Adrenal gland (tissue), 12 donors: ENCODE measurements around the gene HPSE2. TPM values are rescaled to one million over a fixed set of nuclear protein-coding genes. Genes with fewer than 3 reads are reported as not detected.

ENCODE experiments used
- DNase-seq, 7 donors: peaks; one replicate each; pipeline ENCODE4 v3.0.0-alpha.2; 2019 to 2020
- H3K27ac ChIP-seq, 5 donors: fragments of 200-600 bp; sonication (generic) in 4 of 5; 1 replicate in 3 of 5; 2 replicates in 2 of 5; pipeline versions ENCODE4 v1.5.1 to v1.8.0; 2016 to 2020; ENCODE audit warnings: mild to moderate bottlenecking in 1 of 5
- H3K27me3 ChIP-seq: fragments of 200-600 bp; 2 replicates; pipeline ENCODE4 v1.8.0; 2021
- H3K36me3 ChIP-seq, 2 donors: fragments of 200-600 bp; replicated peaks in 1 of 2; 1 replicate in 1 of 2; 2 replicates in 1 of 2; pipeline versions ENCODE4 v1.5.1 to v1.8.0; 2018 to 2022
- H3K4me1 ChIP-seq, 2 donors: fragments of 200-600 bp; replicated peaks in 1 of 2; 1 replicate in 1 of 2; 2 replicates in 1 of 2; pipeline versions ENCODE4 v1.5.1 to v1.8.0; 2018 to 2021
- H3K4me3 ChIP-seq, 4 donors: fragments of 200-600 bp; sonication (generic) in 3 of 4; one replicate each; pipeline ENCODE4 v1.5.1; 2016 to 2018
- H3K9me3 ChIP-seq, 3 donors: fragments of 200-600 bp; sonication (generic) in 1 of 3; replicated peaks in 1 of 3; 1 replicate in 2 of 3; 2 replicates in 1 of 3; pipeline versions ENCODE4 v1.5.1 to v1.8.0; 2016 to 2021
- POLR2A ChIP-seq, 2 donors: fragments of 450-650 bp; IDR thresholded peaks; one replicate each; pipeline ENCODE4 v1.6.1; 2017; ENCODE audit warnings: antibody characterized with exemption in 2 of 2, mild to moderate bottlenecking in 2 of 2, moderate library complexity in 1 of 2
- WGBS, 4 donors: extraction: QIAGEN DNeasy Blood & Tissue Kit in 2 of 4; methylation state at CpG; one replicate each; pipeline versions ENCODE4 v1.1.5 to v1.1.7; 2013 to 2017; 5-methylcytosine and 5-hydroxymethylcytosine counted together
- intact Hi-C, 2 donors: fragments of 100-400 bp; cut with DNase I; formaldehyde crosslinking; loops; one replicate each; pipeline versions ENCODE4 v1.14.1 to v1.15.0; 2022 to 2023
- polyA plus RNA-seq, 3 donors: library from polyadenylated mRNA; stranded (reverse); fragments of 200-250 nt in 2 of 3; fragments of 350-450 nt in 1 of 3; fragmentation: Illumina TruSeq in 1 of 3; extraction: RNeasy Lipid Tissue Mini Kit (QIAGEN cat#74804) in 1 of 3; gene quantifications; one replicate each; pipeline ENCODE4 v1.2.3, GENCODE V29; 2013 to 2014
- total RNA-seq, 9 donors: library from RNA; depleted of rRNA in 4 of 9; stranded (reverse); fragments of >200 nt in 4 of 9; fragments of 120-200 nt in 1 of 9; fragmentation: NEBNext Ultra II Directional in 1 of 9; extraction: Animal tissue kit (Norgen Biotek cat#: 25700) in 1 of 9; gene quantifications; one replicate each; pipeline versions ENCODE4 v1.1.0 to v1.2.4, GENCODE V29; 2013 to 2023
- TF ChIP-seq, protein P1 (sequence below), 6 experiments: fragments of 450-650 bp in 4 of 6; fragments of 200-600 bp in 2 of 6; sonication (generic) in 1 of 6; IDR thresholded peaks; 1 replicate in 5 of 6; 2 replicates in 1 of 6; pipeline versions ENCODE4 v1.5.1 to v1.8.0; 2016 to 2021; ENCODE audit warnings: antibody characterized with exemption in 6 of 6, mild to moderate bottlenecking in 2 of 6, moderate library complexity in 1 of 6
- donor health status: healthy with polysubstance abuse.
- donor health status: Bipolar disorder and iron deficiency.
- donor health status: DM: yes; HTN: yes; CAD: no.
- donor health status: DM: no; HTN: no; CAD: no.
- donor health status: DM: no; HTN: no; CAD: no.
- donor health status: DM: yes; HTN: yes; CAD: no.

HPSE2 gene
- total and polyA plus RNA-seq, 12 donors, result under 0.01 to 0.16 (median 0.10) TPM; not detected in 9

DNA sequence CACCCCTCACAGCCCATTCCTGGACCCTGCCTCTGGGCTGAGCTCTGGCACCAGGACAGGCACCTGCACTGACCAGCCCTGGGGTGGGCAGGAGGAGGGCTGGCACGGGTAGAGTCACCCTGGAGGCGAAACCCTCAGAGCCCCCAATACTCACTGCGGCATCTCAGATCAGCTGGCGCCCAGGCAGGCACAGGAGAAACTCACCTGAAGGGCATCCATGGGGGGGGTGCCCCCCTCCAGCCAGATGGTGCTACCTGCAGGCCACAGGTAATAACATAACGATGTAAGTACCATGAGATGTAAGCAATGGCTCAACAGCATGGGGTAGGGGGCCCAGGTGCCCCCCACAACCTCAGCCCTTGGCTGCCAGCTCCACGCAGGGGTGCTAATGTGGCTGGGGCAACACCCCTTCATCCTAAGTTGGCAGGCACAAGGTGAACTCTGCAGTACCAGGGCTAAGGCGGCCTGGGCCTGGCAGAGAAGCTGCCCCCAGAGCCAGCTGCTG, 808.6 kb downstream of the HPSE2 start:
- peak in 1 of 7 donors; percentile 48 for DNase-seq
- peaks cover 0 to 67% of the 10 kb centered on the region in 2 donors for H3K36me3 ChIP-seq
- H3K4me3 ChIP-seq, result no peak overlapping the region
- intact Hi-C loops, result no loop called here
- WGBS, 4 donors, result 94 to 100% (median 98%) methylated on average over 2 to 7 of the region's 7 CpGs
- no peaks in the 10 kb centered on the region for H3K9me3 ChIP-seq
- H3K27ac ChIP-seq, result no peak overlapping the region
- no peaks in the 10 kb centered on the region for H3K27me3 ChIP-seq
- H3K4me1 ChIP-seq, result no peaks in the 10 kb centered on the region
- TF ChIP-seq, protein P1, sequence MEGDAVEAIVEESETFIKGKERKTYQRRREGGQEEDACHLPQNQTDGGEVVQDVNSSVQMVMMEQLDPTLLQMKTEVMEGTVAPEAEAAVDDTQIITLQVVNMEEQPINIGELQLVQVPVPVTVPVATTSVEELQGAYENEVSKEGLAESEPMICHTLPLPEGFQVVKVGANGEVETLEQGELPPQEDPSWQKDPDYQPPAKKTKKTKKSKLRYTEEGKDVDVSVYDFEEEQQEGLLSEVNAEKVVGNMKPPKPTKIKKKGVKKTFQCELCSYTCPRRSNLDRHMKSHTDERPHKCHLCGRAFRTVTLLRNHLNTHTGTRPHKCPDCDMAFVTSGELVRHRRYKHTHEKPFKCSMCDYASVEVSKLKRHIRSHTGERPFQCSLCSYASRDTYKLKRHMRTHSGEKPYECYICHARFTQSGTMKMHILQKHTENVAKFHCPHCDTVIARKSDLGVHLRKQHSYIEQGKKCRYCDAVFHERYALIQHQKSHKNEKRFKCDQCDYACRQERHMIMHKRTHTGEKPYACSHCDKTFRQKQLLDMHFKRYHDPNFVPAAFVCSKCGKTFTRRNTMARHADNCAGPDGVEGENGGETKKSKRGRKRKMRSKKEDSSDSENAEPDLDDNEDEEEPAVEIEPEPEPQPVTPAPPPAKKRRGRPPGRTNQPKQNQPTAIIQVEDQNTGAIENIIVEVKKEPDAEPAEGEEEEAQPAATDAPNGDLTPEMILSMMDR (IDR thresholded peaks at IDR 0.05), result no peak
- TF ChIP-seq POLR2A (IDR thresholded peaks at IDR 0.05), result no peak

DNA sequence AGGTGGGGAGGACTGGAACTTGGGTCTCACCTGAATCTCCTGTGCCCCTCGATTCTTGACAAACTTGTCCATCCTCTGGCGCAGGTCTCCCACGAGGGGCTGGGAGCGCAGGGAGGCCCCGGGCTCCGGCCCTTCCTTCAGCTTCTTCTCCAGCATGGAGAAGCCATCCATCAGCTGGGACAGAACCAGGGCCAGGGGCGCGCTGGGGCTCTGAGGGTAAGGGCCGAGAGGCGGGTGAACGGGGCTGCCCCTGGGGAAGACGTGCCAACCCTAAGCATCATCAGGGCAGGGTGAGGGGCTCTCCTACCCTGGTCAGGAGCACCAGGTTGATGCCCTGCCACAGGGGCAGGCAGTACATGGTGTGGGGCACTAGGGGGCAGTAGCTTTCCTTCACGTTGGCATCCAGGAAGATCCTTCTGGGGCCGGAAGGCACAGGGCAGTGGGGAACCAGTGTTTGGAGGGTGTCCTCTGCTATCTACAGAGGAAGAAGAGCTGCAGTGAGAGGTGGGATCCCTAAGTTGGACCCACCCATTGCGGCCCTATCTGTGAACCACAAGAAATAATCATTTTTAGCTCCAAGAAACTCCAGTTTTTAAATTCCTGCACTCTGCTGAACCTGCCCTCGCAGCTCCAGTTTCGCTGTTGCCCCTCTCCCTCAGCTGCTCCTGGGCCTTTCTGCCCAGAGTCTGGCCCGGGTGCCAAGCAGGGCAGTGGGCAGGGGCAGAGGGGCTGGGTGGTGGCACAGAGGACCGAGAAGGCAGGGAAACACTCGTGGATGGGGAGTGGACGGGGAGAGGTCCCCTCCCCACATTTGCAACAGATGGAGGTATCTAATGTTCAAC, 809.9 kb downstream of the HPSE2 start:
- Histone ChIP-seq H3K4me1 (no peaks in the 10 kb centered on the region), H3K9me3 (no peaks in the 10 kb centered on the region), H3K27ac (no peak overlapping the region), H3K4me3 (no peak overlapping the region), H3K36me3 (peaks cover 0 to 54% of the 10 kb centered on the region in 2 donors), H3K27me3 (no peaks in the 10 kb centered on the region)
- intact Hi-C loops, result no loop called here
- DNase-seq, result peak in 5 of 7 donors; percentile 38 to 67 (median 55)
- TF ChIP-seq POLR2A (IDR thresholded peaks at IDR 0.05), result no peak
- TF ChIP-seq, protein P1 (IDR thresholded peaks at IDR 0.05), result peak; percentile 37 to 64 (median 53)
- WGBS, 4 donors, result 86 to 90% (median 88%) methylated on average over 10 to 21 of the region's 21 CpGs

DNA sequence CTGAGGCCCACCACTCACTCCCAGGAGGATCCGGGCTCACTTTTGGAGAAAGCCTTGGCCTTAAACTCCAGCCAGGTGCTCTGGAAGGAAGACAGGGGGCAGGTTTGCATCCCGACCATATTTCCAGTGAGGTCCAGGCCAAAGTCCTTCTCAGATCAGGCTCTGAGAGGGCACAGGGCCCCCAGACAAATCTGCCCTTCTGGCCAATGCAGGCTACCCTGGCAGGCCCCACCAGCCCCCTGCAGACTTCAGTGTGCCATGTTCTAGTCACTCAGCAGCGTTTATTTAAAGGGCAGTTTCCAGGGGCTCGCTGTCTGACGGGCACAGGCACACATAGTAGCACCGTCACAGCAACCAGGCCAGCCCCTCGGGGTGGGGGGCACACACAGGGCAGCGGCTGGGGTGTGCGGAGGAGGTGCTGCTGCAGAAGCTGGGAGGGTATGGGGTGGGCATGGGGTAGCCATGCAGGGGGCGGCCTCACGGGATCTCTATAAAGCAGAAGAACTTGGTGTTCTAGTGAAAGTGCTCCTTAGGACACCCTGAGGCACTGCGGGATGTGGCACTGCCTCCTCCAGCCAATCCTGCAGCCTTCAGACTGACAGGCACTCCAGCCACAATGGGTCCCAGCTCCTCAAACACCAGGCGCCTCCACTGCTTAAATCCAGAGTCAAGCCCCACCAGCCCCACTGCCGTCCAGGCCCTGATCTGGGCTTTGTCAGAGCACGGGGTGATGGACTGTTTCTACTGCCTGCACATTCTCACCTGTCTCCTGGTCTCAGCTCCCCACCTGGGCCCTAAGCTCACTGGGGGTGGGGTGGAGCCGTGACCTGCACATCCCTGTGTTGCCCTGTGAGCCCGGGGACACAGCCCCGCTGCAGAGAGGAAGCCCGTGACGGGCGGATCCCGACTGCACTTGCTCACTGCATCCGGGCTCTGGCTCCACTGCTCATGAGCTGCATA, 811.1 kb downstream of the HPSE2 start:
- TF ChIP-seq POLR2A (IDR thresholded peaks at IDR 0.05), result no peak
- TF ChIP-seq, protein P1 (IDR thresholded peaks at IDR 0.05), result no peak
- H3K27ac ChIP-seq, result no peak overlapping the region
- peak in 1 of 7 donors; percentile 44 for DNase-seq
- no peaks in the 10 kb centered on the region for H3K27me3 ChIP-seq
- H3K36me3 ChIP-seq, result peaks cover 0 to 51% of the 10 kb centered on the region in 2 donors
- intact Hi-C loops, result no loop called here
- H3K4me1 ChIP-seq, result no peaks in the 10 kb centered on the region
- no peaks in the 10 kb centered on the region for H3K9me3 ChIP-seq
- WGBS, 4 donors, result 94 to 97% (median 95%) methylated on average over 14 to 23 of the region's 23 CpGs
- H3K4me3 ChIP-seq, result no peak overlapping the region

DNA sequence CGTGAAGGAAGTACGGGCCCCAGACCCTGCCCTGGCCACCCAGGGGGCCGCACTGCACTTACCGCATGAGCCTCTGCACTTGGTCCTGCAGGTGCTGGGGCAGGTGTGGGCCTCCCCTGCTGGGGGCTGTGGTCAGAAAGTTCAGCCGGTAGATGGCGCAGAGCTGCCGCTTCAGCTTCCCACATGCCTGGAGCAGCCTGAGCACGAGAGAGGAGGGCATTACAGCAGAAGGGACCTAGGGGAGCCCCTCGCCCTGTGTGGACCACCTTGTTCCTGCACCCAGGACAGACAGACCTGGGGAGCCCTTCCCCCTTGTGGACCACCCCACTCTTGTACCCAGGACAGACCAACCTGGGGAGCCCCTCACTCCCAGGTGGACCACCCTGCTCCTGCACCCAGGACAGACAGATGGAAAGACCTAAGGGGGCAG, 811.9 kb downstream of the HPSE2 start:
- 82 to 94% (median 91%) methylated on average over 2 to 9 of the region's 9 CpGs for WGBS, 4 donors
- intact Hi-C loops, result no loop called here

More for the DNA sequence above, 811.9 kb downstream of the HPSE2 start:
- no peak for TF ChIP-seq POLR2A (IDR thresholded peaks at IDR 0.05)
- TF ChIP-seq, protein P1 (IDR thresholded peaks at IDR 0.05), result no peak
- peaks cover 0 to 54% of the 10 kb centered on the region in 2 donors for H3K36me3 ChIP-seq
- H3K27me3 ChIP-seq, result no peaks in the 10 kb centered on the region
- H3K9me3 ChIP-seq, result no peaks in the 10 kb centered on the region
- H3K27ac ChIP-seq, result no peak overlapping the region
- DNase-seq, result peak in 1 of 7 donors; percentile 50
- no peak overlapping the region for H3K4me3 ChIP-seq
- no peaks in the 10 kb centered on the region for H3K4me1 ChIP-seq
